ENCODE results near the gene ENTPD7.

The ENTPD7 gene

GRCh38 chr10:99674762-99675161, 15.5 kb downstream of the ENTPD7 start:
- no peak overlapping the region for H3K4me3 ChIP-seq (ENCODE audit: low read depth, low read length)
- no peak for TF ChIP-seq CTCF (IDR thresholded peaks at IDR 0.05; ENCODE audit: low read depth, low read length)

- H3K4me3 ChIP-seq (ENCODE audit: low read depth, low read length), result no peak overlapping the region
- TF ChIP-seq CTCF (IDR thresholded peaks at IDR 0.05; ENCODE audit: low read depth, low read length), result no peak
These were observed 17.1 kb downstream of the ENTPD7 start for GRCh38 chr10:99676426-99676825.

- no peak for TF ChIP-seq CTCF (IDR thresholded peaks at IDR 0.05; ENCODE audit: low read depth, low read length)
- no peak overlapping the region for H3K4me3 ChIP-seq (ENCODE audit: low read depth, low read length)
These were observed 17.6 kb downstream of the ENTPD7 start for GRCh38 chr10:99676895-99677294.

GRCh38 chr10:99678921-99679320, 19.6 kb downstream of the ENTPD7 start:
- no peak for TF ChIP-seq CTCF (IDR thresholded peaks at IDR 0.05; ENCODE audit: low read depth, low read length)
- H3K4me3 ChIP-seq (ENCODE audit: low read depth, low read length), result no peak overlapping the region

GRCh38 chr10:99681553-99681952, 22.2 kb downstream of the ENTPD7 start:
- no peak overlapping the region for H3K4me3 ChIP-seq (ENCODE audit: low read depth, low read length)
- TF ChIP-seq CTCF (IDR thresholded peaks at IDR 0.05; ENCODE audit: low read depth, low read length), result no peak

DNA sequence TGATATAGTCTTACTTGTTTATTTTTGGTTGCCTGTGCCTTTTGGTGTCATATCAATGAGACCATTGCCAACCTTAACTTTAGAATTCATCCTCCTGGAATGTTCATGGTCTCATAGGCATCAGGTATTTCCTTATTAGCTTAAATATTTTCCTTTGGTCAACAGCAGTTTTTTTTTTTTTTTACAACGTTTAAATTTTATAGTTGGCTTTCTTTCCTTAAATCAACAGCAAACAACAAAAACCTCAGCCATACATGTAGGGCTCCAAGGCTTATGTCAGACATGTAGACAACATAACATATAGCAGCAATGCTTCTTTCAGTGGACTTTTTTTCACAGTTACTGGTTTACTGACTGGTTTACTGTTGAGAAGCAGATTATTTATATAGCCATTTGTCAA, 22.7 kb downstream of the ENTPD7 start:
- no peak overlapping the region for H3K4me3 ChIP-seq (ENCODE audit: low read depth, low read length)
- no peak for TF ChIP-seq CTCF (IDR thresholded peaks at IDR 0.05; ENCODE audit: low read depth, low read length)

DNA sequence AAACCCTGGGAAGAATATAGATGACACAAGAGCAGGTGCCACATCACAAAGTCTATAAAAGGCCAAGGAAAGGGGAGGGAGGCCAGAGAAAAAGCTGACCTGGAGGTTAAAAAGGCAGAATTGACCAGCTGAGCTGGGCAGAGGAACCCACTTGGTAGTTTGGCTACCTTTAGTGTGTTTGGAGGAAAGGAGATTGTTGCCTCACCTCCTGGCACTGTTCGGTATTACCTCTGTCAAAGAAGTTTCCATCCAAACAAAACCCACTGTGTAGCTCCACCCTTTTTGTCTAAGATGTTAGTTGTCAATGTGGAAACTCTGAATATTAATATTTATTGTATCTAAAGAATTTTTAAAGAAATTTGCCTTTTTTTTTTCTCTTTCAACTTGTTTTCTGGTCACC, 23.4 kb downstream of the ENTPD7 start:
- H3K4me3 ChIP-seq (ENCODE audit: low read depth, low read length), result no peak overlapping the region
- no peak for TF ChIP-seq CTCF (IDR thresholded peaks at IDR 0.05; ENCODE audit: low read depth, low read length)
